ENCODE results near the gene TMPRSS11F.
"Not testable (repeated sequence)": the region's sequence is repeated elsewhere in the genome, so short reads cannot be mapped to it uniquely, and the experiment has no call there.

The TMPRSS11F gene

GRCh38 chr4:68129793-68130192 lies at the start of gene TMPRSS11F:
TMPRSS11F (minus strand) TSS chr4:68129869; CDS start chr4:68129820, 49 bp downstream.
- DNase-seq (ENCODE audit: low read depth) = no peak
- H3K4me3 ChIP-seq (replicated peaks; ENCODE audit: low read depth, low read length) = no peak within 1 kb of the TSS
- TF ChIP-seq CTCF (IDR thresholded peaks at IDR 0.05; ENCODE audit: low read length, missing control alignments) = no peak

GRCh38 chr4:68176904-68177303 lies 47.2 kb upstream of the TMPRSS11F start:
- H3K4me3 ChIP-seq (replicated peaks; ENCODE audit: low read depth, low read length) = no peak overlapping the region
- no peak for DNase-seq (ENCODE audit: low read depth)
- TF ChIP-seq CTCF (IDR thresholded peaks at IDR 0.05; ENCODE audit: low read length, missing control alignments) = no peak

- TF ChIP-seq CTCF (IDR thresholded peaks at IDR 0.05; ENCODE audit: low read length, missing control alignments) = no peak
- DNase-seq (ENCODE audit: low read depth) = peak; percentile 3
- no peak overlapping the region for H3K4me3 ChIP-seq (replicated peaks; ENCODE audit: low read depth, low read length)
Observed at GRCh38 chr4:68176500-68176899, 46.8 kb upstream of the TMPRSS11F start.

- peak; percentile 80 for TF ChIP-seq CTCF (IDR thresholded peaks at IDR 0.05; ENCODE audit: low read length, missing control alignments)
- no peak overlapping the region for H3K4me3 ChIP-seq (replicated peaks; ENCODE audit: low read depth, low read length)
- DNase-seq (ENCODE audit: low read depth) = peak; percentile 76
Observed at GRCh38 chr4:68175562-68176155, 46.0 kb upstream of the TMPRSS11F start.

GRCh38 chr4:68174389-68174788 lies 44.7 kb upstream of the TMPRSS11F start:
- DNase-seq (ENCODE audit: low read depth); H3K4me3 ChIP-seq (replicated peaks; ENCODE audit: low read depth, low read length): not testable (repeated sequence)

- DNase-seq (ENCODE audit: low read depth) = not testable (repeated sequence)
Observed at GRCh38 chr4:68172147-68172546, 42.5 kb upstream of the TMPRSS11F start.

GRCh38 chr4:68167706-68168105 lies 38.0 kb upstream of the TMPRSS11F start:
- no peak for DNase-seq (ENCODE audit: low read depth)
- no peak for TF ChIP-seq CTCF (IDR thresholded peaks at IDR 0.05; ENCODE audit: low read length, missing control alignments)

More at GRCh38 chr4:68172147-68172546, 42.5 kb upstream of the TMPRSS11F start:
- H3K4me3 ChIP-seq (replicated peaks; ENCODE audit: low read depth, low read length) = not testable (repeated sequence)

GRCh38 chr4:68167166-68167565 lies 37.5 kb upstream of the TMPRSS11F start:
- no peak for TF ChIP-seq CTCF (IDR thresholded peaks at IDR 0.05; ENCODE audit: low read length, missing control alignments)
- no peak for DNase-seq (ENCODE audit: low read depth)

More at GRCh38 chr4:68167706-68168105, 38.0 kb upstream of the TMPRSS11F start:
- H3K4me3 ChIP-seq (replicated peaks; ENCODE audit: low read depth, low read length) = no peak overlapping the region

More at GRCh38 chr4:68167166-68167565, 37.5 kb upstream of the TMPRSS11F start:
- no peak overlapping the region for H3K4me3 ChIP-seq (replicated peaks; ENCODE audit: low read depth, low read length)
